Measurements from ENCODE around the gene MSH3. TPM values are rescaled to one million over a fixed set of nuclear protein-coding genes. Genes with fewer than 3 reads are reported as not detected.

MSH3 gene
- total and polyA plus RNA-seq, 5 donors from 2014 or later = 11.2 to 17.3 (median 13.3) TPM

- H3K4me3 Mint-ChIP-seq = peak overlapping the region in 1 of 4 donors; percentile 50
- no peaks in the 10 kb centered on the region for H3K4me1 ChIP-seq (ENCODE audit: control insufficient read depth, insufficient read depth, low read length, poor library complexity, severe bottlenecking)
- H3K27me3 ChIP-seq (ENCODE audit: control insufficient read depth, insufficient read depth, low read length) = no peaks in the 10 kb centered on the region
- peaks cover 40% of the 10 kb centered on the region for H3K36me3 Mint-ChIP-seq
- peak overlapping the region in 2 of 3 donors; percentile 53 to 67 for H3K27ac Mint-ChIP-seq
- ATAC-seq (ENCODE audit: low read depth in 2 of 2) (no peak), DNase-seq (no peak)
- H3K9me3 ChIP-seq (ENCODE audit: control insufficient read depth in 2 of 2, low read length in 2 of 2) = no peaks in the 10 kb centered on the region
- peaks cover 6 to 13% (median 12%) of the 10 kb centered on the region in 4 donors for H3K4me1 Mint-ChIP-seq
- no peaks in the 10 kb centered on the region for H3K9me3 Mint-ChIP-seq
- H3K4me3 ChIP-seq (ENCODE audit: low read depth, low read length) = no peak overlapping the region
- peaks cover 9% of the 10 kb centered on the region for H3K36me3 ChIP-seq (ENCODE audit: control insufficient read depth, insufficient read depth, low read length)
- no peaks in the 10 kb centered on the region for H3K27me3 Mint-ChIP-seq
- no peak overlapping the region for H3K27ac ChIP-seq (ENCODE audit: insufficient read depth, low read length, poor library complexity, severe bottlenecking)
Measured at GRCh38 chr5:80711216-80711615, 56.8 kb downstream of the MSH3 start.

- no peak for DNase-seq
- H3K36me3 Mint-ChIP-seq = peaks cover 43% of the 10 kb centered on the region
Measured at GRCh38 chr5:80711938-80712337, 57.5 kb downstream of the MSH3 start.

GRCh38 chr5:80712919-80713318, 58.5 kb downstream of the MSH3 start:
- DNase-seq (no peak), ATAC-seq (ENCODE audit: low read depth in 2 of 2) (no peak)
- Mint-ChIP-seq H3K27me3 (no peaks in the 10 kb centered on the region), H3K4me1 (peaks cover 6 to 14% (median 14%) of the 10 kb centered on the region in 4 donors), H3K9me3 (peaks cover 0 to 3% (median 0%) of the 10 kb centered on the region in 7 donors), H3K27ac (peak overlapping the region in 1 of 3 donors; percentile 70), H3K4me3 (no peak overlapping the region), H3K36me3 (peaks cover 47% of the 10 kb centered on the region)
- H3K9me3 ChIP-seq (ENCODE audit: control insufficient read depth in 2 of 2, low read length in 2 of 2) = no peaks in the 10 kb centered on the region
- no peaks in the 10 kb centered on the region for H3K4me1 ChIP-seq (ENCODE audit: control insufficient read depth, insufficient read depth, low read length, poor library complexity, severe bottlenecking)
- H3K36me3 ChIP-seq (ENCODE audit: control insufficient read depth, insufficient read depth, low read length) = peaks cover 4% of the 10 kb centered on the region
- no peak overlapping the region for H3K27ac ChIP-seq (ENCODE audit: insufficient read depth, low read length, poor library complexity, severe bottlenecking)
- no peak overlapping the region for H3K4me3 ChIP-seq (ENCODE audit: low read depth, low read length)
- no peaks in the 10 kb centered on the region for H3K27me3 ChIP-seq (ENCODE audit: control insufficient read depth, insufficient read depth, low read length)

More at GRCh38 chr5:80711938-80712337, 57.5 kb downstream of the MSH3 start:
- Mint-ChIP-seq H3K9me3 (no peaks in the 10 kb centered on the region), H3K27ac (peak overlapping the region in 2 of 3 donors; percentile 32 to 63), H3K27me3 (no peaks in the 10 kb centered on the region), H3K4me1 (peaks cover 6 to 14% (median 12%) of the 10 kb centered on the region in 4 donors), H3K4me3 (no peak overlapping the region)
- Histone ChIP-seq H3K36me3 (ENCODE audit: control insufficient read depth, insufficient read depth, low read length) (peaks cover 9% of the 10 kb centered on the region), H3K27ac (ENCODE audit: insufficient read depth, low read length, poor library complexity, severe bottlenecking) (no peak overlapping the region), H3K4me3 (ENCODE audit: low read depth, low read length) (no peak overlapping the region), H3K4me1 (ENCODE audit: control insufficient read depth, insufficient read depth, low read length, poor library complexity, severe bottlenecking) (no peaks in the 10 kb centered on the region), H3K27me3 (ENCODE audit: control insufficient read depth, insufficient read depth, low read length) (no peaks in the 10 kb centered on the region), H3K9me3 (ENCODE audit: control insufficient read depth in 2 of 2, low read length in 2 of 2) (no peaks in the 10 kb centered on the region)
- ATAC-seq (ENCODE audit: low read depth in 2 of 2) = no peak

GRCh38 chr5:80713631-80714030, 59.2 kb downstream of the MSH3 start:
- no peak overlapping the region for H3K27ac Mint-ChIP-seq
- peaks cover 0 to 3% (median 0%) of the 10 kb centered on the region in 7 donors for H3K9me3 Mint-ChIP-seq
- DNase-seq (no peak), ATAC-seq (ENCODE audit: low read depth in 2 of 2) (no peak)
- no peaks in the 10 kb centered on the region for H3K4me1 ChIP-seq (ENCODE audit: control insufficient read depth, insufficient read depth, low read length, poor library complexity, severe bottlenecking)
- H3K27me3 Mint-ChIP-seq = no peaks in the 10 kb centered on the region
- H3K27ac ChIP-seq (ENCODE audit: insufficient read depth, low read length, poor library complexity, severe bottlenecking) = no peak overlapping the region
- H3K36me3 ChIP-seq (ENCODE audit: control insufficient read depth, insufficient read depth, low read length) = no peaks in the 10 kb centered on the region
- no peak overlapping the region for H3K4me3 ChIP-seq (ENCODE audit: low read depth, low read length)
- peaks cover 53% of the 10 kb centered on the region for H3K36me3 Mint-ChIP-seq
- peak overlapping the region in 1 of 4 donors; percentile 35 for H3K4me3 Mint-ChIP-seq
- no peaks in the 10 kb centered on the region for H3K9me3 ChIP-seq (ENCODE audit: control insufficient read depth in 2 of 2, low read length in 2 of 2)
- peaks cover 6 to 16% (median 14%) of the 10 kb centered on the region in 4 donors for H3K4me1 Mint-ChIP-seq
- H3K27me3 ChIP-seq (ENCODE audit: control insufficient read depth, insufficient read depth, low read length) = no peaks in the 10 kb centered on the region

- peaks cover 55% of the 10 kb centered on the region for H3K36me3 Mint-ChIP-seq
- H3K27ac ChIP-seq (ENCODE audit: insufficient read depth, low read length, poor library complexity, severe bottlenecking) = no peak overlapping the region
- no peak for ATAC-seq (ENCODE audit: low read depth in 2 of 2)
Measured at GRCh38 chr5:80714570-80715298, 60.3 kb downstream of the MSH3 start.

GRCh38 chr5:80715887-80716286, 61.4 kb downstream of the MSH3 start:
- peaks cover 7 to 18% (median 14%) of the 10 kb centered on the region in 4 donors for H3K4me1 Mint-ChIP-seq
- peaks cover 0 to 8% (median 4%) of the 10 kb centered on the region in 7 donors for H3K9me3 Mint-ChIP-seq
- H3K27me3 ChIP-seq (ENCODE audit: control insufficient read depth, insufficient read depth, low read length) = no peaks in the 10 kb centered on the region
- no peak overlapping the region for H3K27ac ChIP-seq (ENCODE audit: insufficient read depth, low read length, poor library complexity, severe bottlenecking)
- H3K27me3 Mint-ChIP-seq = no peaks in the 10 kb centered on the region
- H3K27ac Mint-ChIP-seq = no peak overlapping the region
- H3K36me3 ChIP-seq (ENCODE audit: control insufficient read depth, insufficient read depth, low read length) = peaks cover 7% of the 10 kb centered on the region
- ATAC-seq (ENCODE audit: low read depth in 2 of 2) (no peak), DNase-seq (no peak)
- no peak overlapping the region for H3K4me3 Mint-ChIP-seq
- H3K36me3 Mint-ChIP-seq = peaks cover 58% of the 10 kb centered on the region
- H3K9me3 ChIP-seq (ENCODE audit: control insufficient read depth in 2 of 2, low read length in 2 of 2) = peaks cover 8 to 10% of the 10 kb centered on the region in 2 experiments
- H3K4me3 ChIP-seq (ENCODE audit: low read depth, low read length) = no peak overlapping the region
- no peaks in the 10 kb centered on the region for H3K4me1 ChIP-seq (ENCODE audit: control insufficient read depth, insufficient read depth, low read length, poor library complexity, severe bottlenecking)

More at GRCh38 chr5:80714570-80715298, 60.3 kb downstream of the MSH3 start:
- peaks cover 4 to 17% (median 14%) of the 10 kb centered on the region in 4 donors for H3K4me1 Mint-ChIP-seq
- DNase-seq = no peak
- H3K36me3 ChIP-seq (ENCODE audit: control insufficient read depth, insufficient read depth, low read length) = peaks cover 1% of the 10 kb centered on the region
- H3K4me1 ChIP-seq (ENCODE audit: control insufficient read depth, insufficient read depth, low read length, poor library complexity, severe bottlenecking) = no peaks in the 10 kb centered on the region
- H3K27me3 ChIP-seq (ENCODE audit: control insufficient read depth, insufficient read depth, low read length) = no peaks in the 10 kb centered on the region
- peaks cover 2% of the 10 kb centered on the region in 2 experiments for H3K9me3 ChIP-seq (ENCODE audit: control insufficient read depth in 2 of 2, low read length in 2 of 2)
- H3K4me3 ChIP-seq (ENCODE audit: low read depth, low read length) = no peak overlapping the region
- no peak overlapping the region for H3K27ac Mint-ChIP-seq
- H3K27me3 Mint-ChIP-seq = no peaks in the 10 kb centered on the region
- no peak overlapping the region for H3K4me3 Mint-ChIP-seq
- H3K9me3 Mint-ChIP-seq = peaks cover 0 to 3% (median 0%) of the 10 kb centered on the region in 7 donors

- Mint-ChIP-seq H3K9me3 (peaks cover 0 to 11% (median 4%) of the 10 kb centered on the region in 7 donors), H3K4me1 (peaks cover 12 to 16% (median 14%) of the 10 kb centered on the region in 4 donors), H3K27ac (no peak overlapping the region), H3K4me3 (peak overlapping the region in 1 of 4 donors; percentile 1), H3K27me3 (no peaks in the 10 kb centered on the region), H3K36me3 (peaks cover 54% of the 10 kb centered on the region)
- Histone ChIP-seq H3K36me3 (ENCODE audit: control insufficient read depth, insufficient read depth, low read length) (peaks cover 7% of the 10 kb centered on the region), H3K4me3 (ENCODE audit: low read depth, low read length) (no peak overlapping the region), H3K27ac (ENCODE audit: insufficient read depth, low read length, poor library complexity, severe bottlenecking) (no peak overlapping the region), H3K4me1 (ENCODE audit: control insufficient read depth, insufficient read depth, low read length, poor library complexity, severe bottlenecking) (no peaks in the 10 kb centered on the region), H3K9me3 (ENCODE audit: control insufficient read depth in 2 of 2, low read length in 2 of 2) (peaks cover 8 to 10% of the 10 kb centered on the region in 2 experiments), H3K27me3 (ENCODE audit: control insufficient read depth, insufficient read depth, low read length) (no peaks in the 10 kb centered on the region)
- ATAC-seq (ENCODE audit: low read depth in 2 of 2) = no peak
- no peak for DNase-seq
Measured at GRCh38 chr5:80720181-80720580, 65.7 kb downstream of the MSH3 start.
